LoVo (cell line): ENCODE results near the gene RPS6KC1.
"Not testable (repeated sequence)": the region's sequence is repeated elsewhere in the genome, so short reads cannot be mapped to it uniquely, and the experiment has no call there.

Experiments used
- DNase-seq: peaks from one replicate; pipeline ENCODE4 v3.0.0-alpha.2; 2016; ENCODE audit warnings: low spot score

The RPS6KC1 gene, protein sequence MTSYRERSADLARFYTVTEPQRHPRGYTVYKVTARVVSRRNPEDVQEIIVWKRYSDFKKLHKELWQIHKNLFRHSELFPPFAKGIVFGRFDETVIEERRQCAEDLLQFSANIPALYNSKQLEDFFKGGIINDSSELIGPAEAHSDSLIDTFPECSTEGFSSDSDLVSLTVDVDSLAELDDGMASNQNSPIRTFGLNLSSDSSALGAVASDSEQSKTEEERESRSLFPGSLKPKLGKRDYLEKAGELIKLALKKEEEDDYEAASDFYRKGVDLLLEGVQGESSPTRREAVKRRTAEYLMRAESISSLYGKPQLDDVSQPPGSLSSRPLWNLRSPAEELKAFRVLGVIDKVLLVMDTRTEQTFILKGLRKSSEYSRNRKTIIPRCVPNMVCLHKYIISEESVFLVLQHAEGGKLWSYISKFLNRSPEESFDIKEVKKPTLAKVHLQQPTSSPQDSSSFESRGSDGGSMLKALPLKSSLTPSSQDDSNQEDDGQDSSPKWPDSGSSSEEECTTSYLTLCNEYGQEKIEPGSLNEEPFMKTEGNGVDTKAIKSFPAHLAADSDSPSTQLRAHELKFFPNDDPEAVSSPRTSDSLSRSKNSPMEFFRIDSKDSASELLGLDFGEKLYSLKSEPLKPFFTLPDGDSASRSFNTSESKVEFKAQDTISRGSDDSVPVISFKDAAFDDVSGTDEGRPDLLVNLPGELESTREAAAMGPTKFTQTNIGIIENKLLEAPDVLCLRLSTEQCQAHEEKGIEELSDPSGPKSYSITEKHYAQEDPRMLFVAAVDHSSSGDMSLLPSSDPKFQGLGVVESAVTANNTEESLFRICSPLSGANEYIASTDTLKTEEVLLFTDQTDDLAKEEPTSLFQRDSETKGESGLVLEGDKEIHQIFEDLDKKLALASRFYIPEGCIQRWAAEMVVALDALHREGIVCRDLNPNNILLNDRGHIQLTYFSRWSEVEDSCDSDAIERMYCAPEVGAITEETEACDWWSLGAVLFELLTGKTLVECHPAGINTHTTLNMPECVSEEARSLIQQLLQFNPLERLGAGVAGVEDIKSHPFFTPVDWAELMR

DNA sequence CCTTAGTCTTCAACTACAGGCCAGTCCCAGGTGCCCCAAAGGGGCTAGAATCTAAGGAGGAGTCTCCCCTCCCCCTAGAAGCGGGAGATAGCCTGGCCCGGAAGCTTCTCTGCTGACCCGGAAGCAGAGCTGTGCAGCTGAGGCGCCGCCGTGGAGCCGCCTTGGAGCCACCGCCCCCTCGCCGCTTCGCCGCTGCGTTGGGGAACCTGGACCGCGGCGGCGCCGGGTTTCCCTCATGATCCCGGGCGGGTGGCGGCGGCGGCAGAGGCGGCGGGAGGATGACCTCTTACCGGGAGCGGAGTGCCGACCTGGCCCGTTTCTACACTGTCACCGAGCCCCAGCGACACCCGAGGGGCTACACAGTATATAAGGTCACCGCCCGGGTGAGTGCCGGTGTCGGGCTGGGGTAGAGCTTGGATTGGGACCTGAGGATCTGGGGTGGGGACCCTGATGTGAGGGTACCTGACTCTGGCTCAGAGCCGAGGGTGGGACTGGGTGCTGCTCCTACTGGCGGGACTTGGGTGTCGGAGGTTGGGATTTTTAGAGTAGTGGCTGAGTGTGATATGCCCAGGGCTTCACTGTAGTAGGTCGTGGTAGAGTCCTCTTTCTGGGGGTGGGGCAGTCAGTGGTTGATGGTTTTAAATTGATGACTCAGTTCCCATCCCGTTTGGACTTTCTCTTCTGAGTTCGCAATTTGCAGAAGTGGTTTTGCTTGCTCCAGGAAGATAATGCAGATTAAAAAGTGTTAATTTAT is at the start of gene RPS6KC1:
Gene RPS6KC1 (plus strand): TSS at position 115 of the 754 bp plus-strand sequence. CDS start 164 bp downstream, at position 279.
- DNase-seq, result peak; percentile 85

DNA sequence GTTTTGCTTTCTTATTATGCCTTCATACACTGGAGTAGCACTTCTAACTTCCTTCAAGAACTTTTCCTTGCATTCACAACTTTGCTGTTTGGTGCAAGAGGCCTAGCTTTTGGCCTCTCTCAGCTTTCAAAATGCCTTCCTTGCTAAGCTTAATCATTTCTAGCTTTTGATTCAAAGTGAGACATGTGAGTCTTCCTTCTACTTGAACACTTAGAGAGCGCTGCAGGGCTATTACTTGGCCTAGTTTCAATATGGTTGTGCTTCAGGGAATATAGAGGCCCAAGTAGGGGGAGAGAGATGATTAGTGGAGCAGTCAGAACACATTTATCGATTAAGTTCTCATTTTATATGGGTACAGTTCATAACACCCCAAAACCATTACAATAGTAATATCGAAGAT is 47.8 kb upstream of the RPS6KC1 start:
- DNase-seq, result no peak

DNA sequence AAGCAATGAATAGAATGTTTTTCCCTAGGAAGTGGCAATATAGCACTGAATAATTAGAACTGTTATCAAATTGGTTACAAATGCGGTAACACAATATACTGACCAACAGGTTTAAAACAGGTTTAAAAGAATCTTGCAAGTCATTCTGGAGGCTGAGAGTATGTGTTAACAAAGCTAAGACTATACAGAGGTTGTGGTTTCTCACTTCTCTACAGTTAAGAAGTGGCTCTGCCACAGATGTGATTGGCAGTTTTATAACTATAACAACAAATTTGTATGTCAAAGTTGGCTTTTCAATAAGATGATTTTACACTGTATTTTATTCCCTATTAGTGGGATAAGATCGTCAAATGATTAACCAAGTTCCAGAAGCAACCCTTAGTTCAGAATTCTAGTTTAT is 42.5 kb upstream of the RPS6KC1 start:
- DNase-seq, result no peak

DNA sequence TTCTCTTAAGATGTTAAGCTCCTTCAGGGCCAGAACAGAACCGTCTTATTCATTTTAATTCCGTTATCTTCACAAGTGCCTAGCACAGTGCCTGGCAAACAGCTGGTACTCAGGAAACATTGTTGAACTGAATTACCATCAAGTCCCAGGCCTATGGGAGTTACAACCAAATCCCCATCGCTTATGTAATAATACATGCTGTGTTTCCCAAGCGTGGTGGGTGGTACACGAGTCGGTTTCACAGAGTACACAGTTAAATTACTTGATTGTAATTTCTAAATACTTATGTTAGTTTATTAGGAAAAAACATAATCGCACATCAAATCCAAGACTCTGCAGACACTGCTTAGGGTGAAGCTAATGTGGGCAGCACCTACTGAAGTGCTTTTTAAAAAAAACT is 36.4 kb upstream of the RPS6KC1 start:
- DNase-seq, result no peak

DNA sequence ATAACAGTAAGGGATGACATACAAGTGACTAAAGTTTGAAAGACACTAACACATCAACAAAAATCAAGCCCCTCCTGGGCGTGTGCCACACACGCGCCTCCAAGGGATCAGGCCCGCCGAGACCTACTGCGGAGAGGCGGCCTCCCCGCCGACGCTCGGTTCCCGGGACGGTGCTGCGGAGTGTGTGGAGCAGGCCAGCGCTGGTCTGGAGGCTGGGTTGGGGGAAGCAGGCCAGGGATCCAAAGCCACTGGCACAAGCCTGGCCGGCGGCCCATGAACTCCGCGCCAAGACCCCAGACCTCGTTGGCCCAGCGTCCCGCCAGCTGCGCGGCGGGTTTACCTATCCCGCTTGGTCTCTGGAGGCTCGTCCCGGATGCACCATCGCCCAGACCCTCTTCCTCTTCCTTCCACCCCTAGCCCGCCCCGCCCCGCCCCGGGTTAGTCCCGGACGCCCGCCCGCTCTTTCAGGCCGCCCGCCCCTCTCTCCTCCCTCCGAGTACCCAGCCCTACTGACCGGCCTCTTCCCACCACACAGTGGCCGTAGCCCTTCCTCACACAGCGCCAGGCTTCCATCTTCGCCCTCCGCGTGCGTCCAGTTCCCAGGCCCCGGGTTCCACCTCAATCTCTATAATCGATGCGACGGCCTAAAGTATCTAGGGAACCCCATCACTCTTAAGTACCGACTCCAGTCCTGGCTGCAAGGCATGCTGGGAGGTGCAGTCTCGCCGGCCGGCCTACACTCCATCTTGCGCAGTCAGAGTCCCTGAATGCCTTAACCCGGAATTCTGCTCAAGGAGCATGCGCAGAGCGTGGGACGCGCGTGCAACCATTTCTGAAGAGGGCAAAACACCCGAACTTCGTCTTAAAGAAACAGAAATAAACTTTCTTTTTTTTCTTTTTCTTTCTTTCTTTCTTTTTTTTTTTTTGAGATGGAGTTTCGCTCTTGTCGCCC is 35.7 kb upstream of the RPS6KC1 start, which contains the start of gene ANGEL2:
Gene ANGEL2 (minus strand): TSS at position 769 of the 952 bp plus-strand sequence. CDS start 196 bp downstream, at position 573.
- DNase-seq, result peak; percentile 96

DNA sequence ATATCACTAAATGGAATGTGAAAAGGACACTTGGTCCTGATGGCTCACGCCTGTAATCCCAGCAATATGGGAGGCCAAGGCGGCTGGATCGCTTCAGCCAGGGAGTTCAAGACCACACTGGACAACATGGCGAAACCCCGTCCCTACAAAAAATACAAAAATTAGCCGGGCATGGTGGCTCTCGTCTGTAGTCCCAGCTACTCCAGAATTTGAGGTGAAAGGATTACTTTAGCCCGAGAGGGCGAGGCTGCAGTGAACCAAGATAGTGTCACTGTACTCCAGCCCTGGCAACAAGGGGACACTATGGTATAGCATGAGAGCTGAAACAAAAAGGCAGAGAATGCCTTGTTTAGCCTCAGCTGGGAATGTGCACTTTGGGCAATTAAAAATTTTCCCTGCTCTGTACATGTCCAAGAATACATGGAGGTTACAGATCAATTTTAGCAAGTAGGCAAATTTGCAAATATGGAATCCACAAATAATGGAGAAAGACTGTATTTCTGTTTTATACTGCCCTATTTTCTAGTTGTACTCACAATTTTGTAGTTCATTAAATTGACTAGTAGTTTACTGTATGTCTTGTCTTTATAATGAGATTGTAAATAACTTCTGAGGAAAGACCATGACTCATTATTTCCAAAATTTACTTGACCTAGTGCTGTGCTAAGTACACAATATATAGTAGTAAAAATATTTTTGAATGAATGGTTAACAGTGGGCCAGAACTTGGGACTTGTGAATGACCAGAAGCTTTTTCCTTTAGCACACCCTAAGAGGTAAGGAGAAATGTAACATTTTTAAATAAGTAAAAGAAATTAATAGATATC is 33.4 kb upstream of the RPS6KC1 start:
- DNase-seq, result no peak

DNA sequence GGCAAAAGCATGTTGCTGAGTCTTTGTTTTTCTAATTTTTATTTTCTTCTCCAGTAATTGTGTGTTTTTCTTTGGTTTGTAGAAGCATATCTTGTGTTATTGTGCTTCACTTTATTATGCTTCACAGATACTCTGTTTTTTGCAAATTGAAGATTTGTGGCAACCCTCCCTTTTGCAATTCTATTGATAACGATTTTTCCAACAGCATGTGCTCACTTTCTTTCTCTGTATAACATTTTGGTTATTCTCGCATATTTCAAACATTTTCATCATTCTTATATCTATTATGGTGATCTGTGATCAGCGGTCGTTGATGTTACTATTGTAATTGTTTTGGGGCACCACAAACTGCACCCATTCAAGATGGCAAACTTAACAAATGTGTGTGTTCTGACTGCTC is 31.6 kb upstream of the RPS6KC1 start:
- no peak for DNase-seq

DNA sequence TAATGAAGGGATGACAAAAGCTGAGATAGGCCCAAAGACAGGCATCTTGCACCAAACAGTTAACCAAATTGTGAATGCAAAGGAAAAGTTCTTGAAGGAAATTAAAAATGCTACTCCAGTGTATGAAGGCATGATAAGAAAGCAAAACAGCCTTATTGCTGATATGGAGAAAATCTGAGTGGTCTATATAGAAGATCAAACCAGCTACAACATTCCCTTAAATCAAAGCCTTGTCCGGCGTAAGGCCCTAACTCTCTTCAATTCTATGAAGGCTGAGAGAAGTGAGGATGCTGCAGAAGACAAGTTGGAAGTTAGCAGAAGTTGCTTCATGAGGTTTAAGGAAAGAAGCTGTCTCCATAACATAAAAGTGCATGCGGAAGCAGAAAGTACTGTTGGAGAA is 31.0 kb upstream of the RPS6KC1 start:
- no peak for DNase-seq

DNA sequence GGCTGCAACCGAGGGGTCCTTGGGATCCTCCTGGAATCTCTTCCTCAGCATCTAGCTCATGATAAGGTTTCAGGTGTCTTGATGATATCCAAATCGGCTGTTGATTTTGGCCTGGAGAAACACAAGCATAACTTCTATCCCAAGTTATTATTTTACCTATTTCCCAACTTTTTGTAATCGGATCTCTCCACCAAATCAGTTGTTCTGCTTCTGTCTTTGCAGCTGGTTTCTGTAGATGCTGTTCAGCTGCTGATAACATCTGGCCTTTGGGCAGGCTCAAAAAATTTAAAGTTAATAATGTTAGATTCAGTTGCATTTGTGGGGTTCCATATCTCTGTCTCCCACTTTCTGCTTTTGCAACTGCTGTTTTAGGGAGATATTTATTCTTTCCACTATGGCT is 24.0 kb upstream of the RPS6KC1 start:
- DNase-seq, result not testable (repeated sequence)

DNA sequence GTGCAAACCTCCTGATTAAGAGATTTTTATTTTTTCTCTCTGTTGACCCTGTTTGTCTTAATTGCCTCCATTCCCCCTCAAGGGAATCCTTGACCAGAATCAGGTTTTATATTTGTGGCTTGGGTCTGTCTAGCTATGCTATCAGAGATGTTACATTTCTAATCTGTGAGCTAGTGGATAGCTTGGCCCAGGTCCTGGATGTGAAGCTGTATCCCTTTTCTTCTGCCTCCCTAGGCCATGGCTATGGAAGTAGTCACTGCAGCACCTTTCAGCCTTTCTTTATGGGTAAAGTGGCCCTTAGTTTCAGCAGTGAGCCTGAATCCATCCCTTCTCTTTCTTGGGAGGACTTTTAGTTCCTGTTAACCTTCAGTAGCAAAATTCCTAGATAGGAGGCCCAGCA is 18.4 kb upstream of the RPS6KC1 start:
- no peak for DNase-seq

DNA sequence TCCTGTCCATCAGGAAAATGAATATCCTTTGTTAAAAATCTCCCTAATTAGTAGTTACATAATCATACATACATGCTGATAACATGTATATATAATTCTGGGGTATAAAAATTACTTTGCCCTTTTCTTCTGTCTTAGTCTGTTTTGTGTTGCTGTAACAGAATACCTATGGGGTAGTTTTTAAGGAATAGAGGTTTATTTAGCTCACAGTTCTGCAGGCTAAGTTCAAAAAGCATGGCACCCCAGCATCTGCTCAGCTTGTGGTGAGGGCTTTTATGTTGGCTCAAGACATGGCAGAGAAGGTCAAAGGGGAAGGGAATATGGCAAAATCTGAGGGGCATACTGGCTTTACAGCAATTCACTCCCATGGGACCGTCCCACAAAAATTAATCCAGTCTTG is 16.3 kb upstream of the RPS6KC1 start:
- DNase-seq, result no peak

DNA sequence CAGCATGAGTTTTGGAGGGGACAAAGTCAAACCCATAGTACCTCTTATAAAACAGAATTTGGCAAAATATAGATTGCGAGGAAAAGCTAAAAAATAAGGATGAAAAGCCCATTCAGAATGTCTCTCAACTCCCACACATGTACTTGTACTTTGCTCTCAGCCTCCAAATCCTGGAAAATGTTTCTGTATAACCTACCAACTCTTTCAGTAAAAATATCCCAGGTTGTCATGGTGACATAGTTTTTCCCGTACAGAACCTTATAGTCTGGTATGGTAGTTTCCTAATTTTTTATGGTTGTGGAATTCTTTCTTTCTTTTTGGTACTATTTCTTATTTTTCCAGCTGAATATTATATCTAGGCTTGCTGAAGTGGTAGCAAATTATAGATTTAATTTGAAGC is 15.5 kb upstream of the RPS6KC1 start:
- DNase-seq, result no peak

DNA sequence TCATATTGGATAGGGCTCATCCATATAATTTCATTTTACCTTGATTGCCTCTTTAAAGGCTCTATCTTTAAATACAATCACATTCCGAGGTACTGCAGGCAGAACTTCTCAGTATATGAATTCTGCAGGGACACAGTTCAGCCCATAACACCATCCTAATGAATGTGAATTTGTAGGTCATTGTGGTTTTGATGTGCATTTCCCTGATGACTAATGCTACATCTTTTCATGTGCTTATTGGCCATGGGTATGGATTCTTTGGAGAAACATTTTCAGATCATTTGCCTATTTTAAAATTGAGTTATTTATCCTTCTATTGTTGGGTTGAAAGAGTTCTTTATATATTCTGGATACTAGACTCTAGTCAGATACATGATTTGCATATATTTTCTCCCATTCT is 9.6 kb upstream of the RPS6KC1 start:
- DNase-seq, result no peak

DNA sequence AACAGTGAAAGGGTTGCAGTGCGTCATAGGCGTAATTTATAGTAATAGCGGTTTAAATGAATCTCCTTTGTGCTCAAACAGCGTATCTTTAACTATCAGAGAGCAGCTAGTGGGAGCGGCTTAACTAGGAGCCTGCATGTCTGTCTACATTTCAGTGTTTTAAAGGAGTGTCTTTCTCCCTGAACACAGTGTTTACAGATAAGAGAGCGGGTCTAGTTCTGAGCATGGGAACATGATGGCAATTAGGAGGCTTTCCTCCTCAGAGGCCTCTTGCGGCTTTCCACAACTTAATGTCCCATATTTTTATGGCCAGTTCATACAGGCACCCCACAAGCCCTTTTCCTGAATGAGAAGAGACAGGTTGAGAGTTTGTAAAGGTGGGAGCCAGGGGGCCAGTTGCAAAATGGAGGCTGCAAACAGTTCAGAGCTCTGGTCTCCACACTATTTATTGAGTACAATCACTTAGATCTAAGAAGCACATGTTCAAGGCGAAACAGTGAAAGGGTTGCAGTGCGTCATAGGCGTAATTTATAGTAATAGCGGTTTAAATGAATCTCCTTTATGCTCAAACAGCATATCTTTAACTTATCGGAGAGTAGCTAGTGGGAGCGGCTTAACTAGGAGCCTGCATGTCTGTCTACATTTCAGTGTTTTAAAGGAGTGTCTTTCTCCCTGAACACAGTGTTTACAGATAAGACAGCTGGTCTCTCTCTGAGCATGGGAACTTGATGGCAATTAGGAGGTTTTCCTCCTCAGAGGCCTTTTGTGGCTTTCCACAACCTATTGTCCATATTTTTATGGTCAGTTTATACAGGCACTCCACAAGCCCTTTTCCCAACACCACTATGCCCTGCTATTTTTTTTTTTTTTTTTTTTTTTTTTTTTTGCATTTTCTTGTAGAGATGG is 5.5 kb upstream of the RPS6KC1 start:
- not testable (repeated sequence) for DNase-seq

DNA sequence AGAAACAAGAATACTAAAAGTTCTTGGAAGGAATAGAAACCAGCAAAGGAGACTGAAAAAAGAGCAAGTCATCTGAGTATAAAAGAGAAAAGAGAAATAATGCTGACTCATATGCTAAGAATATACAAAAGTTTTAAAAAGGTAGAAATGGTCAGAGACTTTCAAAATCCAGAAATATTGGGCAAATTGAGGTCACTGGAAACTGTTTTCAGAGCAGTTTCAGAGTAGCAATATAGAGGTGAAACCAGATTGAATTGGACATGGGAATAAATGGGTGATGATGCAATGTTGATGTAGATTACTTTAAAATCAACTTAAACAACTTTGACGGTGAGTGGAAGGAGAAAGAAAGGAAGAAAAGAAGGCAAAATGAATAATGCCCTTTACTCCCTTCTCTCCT is 1.8 kb upstream of the RPS6KC1 start:
- DNase-seq, result no peak

DNA sequence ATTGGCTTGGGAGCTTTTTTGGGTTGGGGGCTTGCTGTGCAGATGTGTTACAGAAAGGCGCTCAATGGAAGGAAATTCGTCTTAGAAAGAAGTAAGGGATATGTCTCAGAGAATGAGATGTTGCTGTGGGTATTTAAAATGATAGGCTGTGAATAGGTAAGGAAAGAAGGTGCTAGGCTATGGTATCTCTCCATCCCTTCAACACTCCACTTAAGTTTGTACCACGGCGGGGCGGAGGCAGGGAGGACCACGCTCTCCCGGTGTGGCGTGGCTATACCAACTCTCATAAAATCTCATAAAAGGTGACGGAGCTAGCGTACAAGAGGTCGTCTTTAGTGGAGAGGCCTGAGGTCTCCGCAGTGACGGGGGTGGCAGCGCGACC is 305 bp upstream of the RPS6KC1 start:
- DNase-seq, result no peak

DNA sequence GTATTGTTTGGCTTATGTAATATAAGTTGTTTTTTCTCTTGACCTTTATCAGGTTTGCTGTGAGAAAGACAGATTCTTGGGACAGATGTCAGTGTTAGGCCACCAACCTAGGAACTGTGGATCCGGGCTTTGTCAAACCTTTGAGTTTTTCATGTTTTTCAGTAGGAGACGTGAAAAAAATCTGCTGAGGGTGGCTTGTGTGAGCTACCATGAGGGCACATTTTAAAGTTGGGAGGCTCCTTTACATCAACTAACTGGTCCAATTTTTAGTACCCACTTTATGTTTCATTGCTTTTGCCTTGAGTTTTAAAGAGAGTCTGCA is 801 bp downstream of the RPS6KC1 start:
- DNase-seq, result no peak

DNA sequence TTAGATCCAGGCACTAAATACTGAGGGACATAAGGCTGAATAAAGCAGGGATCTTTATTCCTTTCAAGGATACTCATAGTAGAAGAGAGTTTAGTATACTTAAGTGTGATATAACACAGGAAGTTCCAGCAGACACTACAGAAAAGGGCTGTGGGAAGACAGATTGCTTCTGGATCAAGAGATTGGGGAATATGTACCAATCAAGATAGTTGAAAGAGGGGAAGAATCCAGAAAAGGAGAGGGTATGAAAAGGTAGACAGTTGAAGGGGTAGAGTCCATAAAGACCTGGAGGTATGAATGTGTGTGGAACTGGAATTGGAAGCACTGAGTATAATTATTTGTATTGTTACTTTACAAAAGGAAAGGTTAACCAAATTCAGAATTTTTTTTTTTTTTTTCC is 2.4 kb downstream of the RPS6KC1 start:
- no peak for DNase-seq

DNA sequence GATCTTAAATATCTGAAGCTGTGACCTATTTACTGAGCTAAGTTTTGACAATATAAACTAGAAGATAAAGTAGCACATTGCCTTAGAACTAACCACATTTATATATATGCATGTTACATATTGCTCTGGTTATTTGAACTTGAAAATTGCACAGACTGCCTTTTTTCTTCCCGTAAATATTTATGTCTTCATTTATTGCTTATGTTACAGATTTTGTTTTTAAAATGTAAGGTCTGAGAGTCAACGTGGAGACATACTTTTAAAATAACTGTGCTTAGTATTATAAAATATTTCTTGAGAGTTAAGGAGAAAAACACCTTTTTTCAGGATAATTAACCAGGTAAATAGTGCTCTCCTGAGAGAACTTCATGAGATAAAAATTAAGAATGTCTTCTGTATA is 3.1 kb downstream of the RPS6KC1 start:
- DNase-seq, result no peak
